DND-41 (cell line): Measurements from ENCODE around the gene DYRK1A.

ENCODE experiments used
- ATAC-seq: fragments of 200-7000 bp; cut with Tn5 transposase; 3 replicates; pipeline ENCODE4 v1.9.1; 2021; ENCODE audit warnings: low read depth; ENCODE audit not compliant: insufficient read depth
- DNase-seq: peaks from one replicate; pipeline ENCODE4 v3.0.0-alpha.2; 2020
- H2AFZ ChIP-seq: 2 replicates; pipeline ENCODE4 v1.6.0; 2012; ENCODE audit warnings: low read depth, low read length
- H3K27ac ChIP-seq: 2 replicates; pipeline ENCODE4 v1.5.1; 2012; ENCODE audit warnings: low read length, inconsistent platforms
- H3K27me3 ChIP-seq: fragments of 200-600 bp; sonication (generic); 2 replicates; pipeline ENCODE4 v1.6.0; 2012; ENCODE audit warnings: low read length, mild to moderate bottlenecking, inconsistent platforms; ENCODE audit not compliant: insufficient read depth, poor library complexity
- H3K36me3 ChIP-seq: 2 replicates; pipeline ENCODE4 v1.5.1; 2012; ENCODE audit warnings: low read length, inconsistent platforms; ENCODE audit not compliant: insufficient read depth
- H3K4me1 ChIP-seq: 2 replicates; pipeline ENCODE4 v1.5.1; 2012; ENCODE audit warnings: mild to moderate bottlenecking, low read length; ENCODE audit not compliant: insufficient read depth
- H3K4me2 ChIP-seq: 2 replicates; pipeline ENCODE4 v1.6.0; 2012; ENCODE audit warnings: mild to moderate bottlenecking, moderate library complexity, low read length, inconsistent platforms; ENCODE audit not compliant: insufficient read depth
- H3K4me3 ChIP-seq, 2 experiments: fragments of 200-600 bp in 1 of 2; shearing (Covaris generic) in 1 of 2; 2 replicates each; pipeline ENCODE4 v1.5.1; 2012 to 2016; ENCODE audit warnings: inconsistent platforms in 2 of 2, low read length in 2 of 2, mild to moderate bottlenecking in 2 of 2, low read depth in 1 of 2, moderate library complexity in 1 of 2
- H3K79me2 ChIP-seq: 2 replicates; pipeline ENCODE4 v1.6.0; 2012; ENCODE audit warnings: low read length, inconsistent platforms; ENCODE audit not compliant: insufficient read depth
- H3K9ac ChIP-seq: 2 replicates; pipeline ENCODE4 v1.6.0; 2012; ENCODE audit warnings: low read depth, mild to moderate bottlenecking, inconsistent platforms, low read length, moderate library complexity
- H3K9me3 ChIP-seq: 2 replicates; pipeline ENCODE4 v1.5.1; 2012; ENCODE audit warnings: low read length, moderate library complexity, mild to moderate bottlenecking, inconsistent platforms; ENCODE audit not compliant: insufficient read depth, severe bottlenecking
- H4K20me1 ChIP-seq: 2 replicates; pipeline ENCODE4 v1.6.0; 2012; ENCODE audit warnings: low read length; ENCODE audit not compliant: insufficient read depth
- CTCF ChIP-seq: IDR thresholded peaks from 2 replicates; pipeline ENCODE4 v1.5.1; 2012; ENCODE audit warnings: borderline replicate concordance, low read length, moderate library complexity, mild to moderate bottlenecking; ENCODE audit not compliant: poor library complexity, severe bottlenecking; ENCODE audit errors: extremely low read depth
- EZH2 ChIP-seq: IDR thresholded peaks from 3 replicates; pipeline ENCODE4 v1.6.1; 2012; ENCODE audit warnings: borderline replicate concordance, low read depth, mild to moderate bottlenecking, moderate library complexity, low read length, inconsistent platforms; ENCODE audit not compliant: severe bottlenecking

Gene DYRK1A

GRCh38 chr21:37514038-37514667, 147.6 kb downstream of the DYRK1A start:
- no peak overlapping the region for H2AFZ ChIP-seq
- no peak overlapping the region for H3K4me3 ChIP-seq
- no peaks in the 10 kb centered on the region for H3K9me3 ChIP-seq
- no peak for TF ChIP-seq EZH2
- no peak for ATAC-seq
- no peak overlapping the region for H3K4me2 ChIP-seq
- no peaks in the 10 kb centered on the region for H3K27me3 ChIP-seq
- no peak for DNase-seq
- peaks cover 81% of the 10 kb centered on the region for H3K36me3 ChIP-seq
- H4K20me1 ChIP-seq = peaks cover 20% of the 10 kb centered on the region; the same call in 1 of the 2 replicates
- H3K79me2 ChIP-seq = peaks cover 3% of the 10 kb centered on the region; the same call in 1 of the 2 replicates
- no peak overlapping the region for H3K27ac ChIP-seq
- no peaks in the 10 kb centered on the region for H3K4me1 ChIP-seq
- H3K9ac ChIP-seq = no peak overlapping the region

DNA sequence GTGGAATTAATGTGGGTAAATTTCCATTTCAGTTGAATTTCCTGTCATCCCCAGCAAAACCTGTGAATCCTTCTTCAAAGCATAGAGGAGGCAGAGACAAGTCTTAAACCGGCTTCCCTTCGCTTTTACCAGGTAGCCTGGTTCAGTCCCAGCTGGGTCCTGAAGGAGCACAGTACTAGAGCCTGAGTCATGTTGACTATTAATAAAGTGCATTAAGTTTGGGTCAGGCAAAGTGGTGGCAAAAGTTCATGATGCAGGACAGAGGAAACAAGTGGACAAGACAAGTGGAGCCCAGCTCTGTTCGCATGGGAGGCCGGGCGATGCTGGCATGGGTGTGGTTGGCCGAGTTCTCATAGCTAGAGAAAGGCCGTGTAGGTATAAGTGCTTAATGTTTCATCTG, 150.4 kb downstream of the DYRK1A start:
- Histone ChIP-seq H3K27ac (no peak overlapping the region), H3K36me3 (peaks cover 53% of the 10 kb centered on the region), H4K20me1 (peaks cover 12% of the 10 kb centered on the region; the same call in 1 of the 2 replicates), H2AFZ (no peak overlapping the region), H3K9me3 (no peaks in the 10 kb centered on the region), H3K4me3 (no peak overlapping the region), H3K79me2 (peaks cover 3% of the 10 kb centered on the region; the same call in 1 of the 2 replicates), H3K4me2 (no peak overlapping the region), H3K27me3 (no peaks in the 10 kb centered on the region), H3K9ac (no peak overlapping the region), H3K4me1 (no peaks in the 10 kb centered on the region)
- ATAC-seq (no peak), DNase-seq (no peak)
- no peak for TF ChIP-seq CTCF
- no peak for TF ChIP-seq EZH2

DNA sequence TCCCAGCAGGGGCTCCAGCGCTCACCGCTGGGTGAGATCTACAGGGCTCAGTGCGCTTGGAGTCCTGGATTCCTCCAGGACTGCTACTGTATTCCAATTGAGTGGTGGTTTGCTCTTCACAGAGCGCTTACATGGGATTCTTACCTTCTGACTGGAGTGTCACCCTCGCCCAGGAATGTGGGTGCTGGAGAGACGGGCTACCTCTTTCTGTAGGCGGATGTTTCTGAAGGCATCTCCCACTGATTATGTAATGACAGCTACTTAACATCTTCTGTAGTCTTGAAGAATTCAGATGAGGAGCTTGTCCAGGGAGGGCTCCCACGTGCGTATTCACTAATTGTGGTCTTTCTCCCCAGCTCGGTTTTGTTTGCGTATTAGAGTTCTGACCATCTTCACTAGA, 154.2 kb downstream of the DYRK1A start:
- Histone ChIP-seq H3K27ac (no peak overlapping the region), H2AFZ (no peak overlapping the region), H3K27me3 (no peaks in the 10 kb centered on the region), H3K4me3 (no peak overlapping the region), H3K9ac (no peak overlapping the region), H3K9me3 (no peaks in the 10 kb centered on the region), H3K79me2 (no peaks in the 10 kb centered on the region), H3K36me3 (peaks cover 17% of the 10 kb centered on the region; the same call in 1 of the 2 replicates), H4K20me1 (peaks cover 4% of the 10 kb centered on the region; the same call in 1 of the 2 replicates), H3K4me1 (no peaks in the 10 kb centered on the region), H3K4me2 (no peak overlapping the region)
- TF ChIP-seq CTCF (no peak), EZH2 (no peak)
- no peak for DNase-seq
- ATAC-seq = no peak

- DNase-seq = no peak
- no peaks in the 10 kb centered on the region for H4K20me1 ChIP-seq
- H3K9me3 ChIP-seq = no peaks in the 10 kb centered on the region
- TF ChIP-seq EZH2 = no peak
- no peak for TF ChIP-seq CTCF
- no peaks in the 10 kb centered on the region for H3K27me3 ChIP-seq
- peaks cover 8% of the 10 kb centered on the region; the same call in 1 of the 2 replicates for H3K36me3 ChIP-seq
- H3K27ac ChIP-seq = no peak overlapping the region
- no peaks in the 10 kb centered on the region for H3K79me2 ChIP-seq
- no peak overlapping the region for H3K4me3 ChIP-seq
- no peak for ATAC-seq
- no peaks in the 10 kb centered on the region for H3K4me1 ChIP-seq
- no peak overlapping the region for H3K9ac ChIP-seq
- H2AFZ ChIP-seq = no peak overlapping the region
- H3K4me2 ChIP-seq = no peak overlapping the region
Measured at GRCh38 chr21:37521658-37522057, 155.1 kb downstream of the DYRK1A start.
